Right atrium auricular region (tissue), 2 donors: Measurements from ENCODE around the gene C10orf71. TPM values are rescaled to one million over a fixed set of nuclear protein-coding genes. Genes with fewer than 3 reads are reported as not detected.

ENCODE experiments used
- DNase-seq: peaks from one replicate; pipeline ENCODE4 v3.0.0-alpha.2; 2019; ENCODE audit warnings: low spot score
- H3K27ac ChIP-seq, 2 donors: fragments of 200-600 bp; sonication (generic); 1 replicate in 1 of 2; 2 replicates in 1 of 2; pipeline ENCODE4 v1.5.1; 2016 to 2019
- H3K27me3 ChIP-seq, 2 donors: fragments of 200-600 bp; sonication (generic); one replicate each; pipeline versions ENCODE4 v1.5.1 to v1.6.0; 2017 to 2019
- H3K36me3 ChIP-seq: fragments of 200-600 bp; sonication (generic); one replicate; pipeline ENCODE4 v1.5.1; 2016
- H3K4me1 ChIP-seq, 2 donors: fragments of 200-600 bp; sonication (generic); one replicate each; pipeline versions ENCODE4 v1.5.1 to v1.6.0; 2017 to 2019
- H3K4me3 ChIP-seq, 2 donors: fragments of 200-600 bp; sonication (generic); 1 replicate in 1 of 2; 2 replicates in 1 of 2; pipeline ENCODE4 v1.5.1; 2017 to 2019; ENCODE audit warnings: mild to moderate bottlenecking in 1 of 2, moderate library complexity in 1 of 2
- H3K9me3 ChIP-seq, 2 donors: fragments of 200-600 bp; sonication (generic); one replicate each; pipeline ENCODE4 v1.5.1; 2019
- CTCF ChIP-seq, 2 donors: fragments of 200-600 bp; sonication (generic); IDR thresholded peaks; one replicate each; pipeline ENCODE4 v1.5.1; 2019; ENCODE audit warnings: antibody characterized with exemption in 2 of 2
- total RNA-seq, 2 donors: library from RNA; depleted of rRNA; stranded (reverse); fragments of >200 nt; gene quantifications; one replicate each; pipeline ENCODE4 v1.1.0, GENCODE V29; 2016

C10orf71 gene
- total RNA-seq, 2 donors from 2014 or later: 34.9 to 48.2 TPM

GRCh38 chr10:49283491-49283890 lies 15.5 kb upstream of the C10orf71 start:
- Histone ChIP-seq H3K27me3 (no peaks in the 10 kb centered on the region), H3K27ac (peak overlapping the region; percentile 1 to 71), H3K4me3 (no peak overlapping the region), H3K36me3 (no peaks in the 10 kb centered on the region), H3K4me1 (peaks cover 0 to 28% of the 10 kb centered on the region in 2 donors), H3K9me3 (no peaks in the 10 kb centered on the region)
- no peak for TF ChIP-seq CTCF (IDR thresholded peaks at IDR 0.05)
- DNase-seq: no peak

GRCh38 chr10:49284356-49284755 lies 14.6 kb upstream of the C10orf71 start:
- Histone ChIP-seq H3K36me3 (no peaks in the 10 kb centered on the region), H3K9me3 (no peaks in the 10 kb centered on the region), H3K4me1 (peaks cover 0 to 20% of the 10 kb centered on the region in 2 donors), H3K4me3 (no peak overlapping the region), H3K27ac (peak overlapping the region in 1 of 2 donors; percentile 9), H3K27me3 (no peaks in the 10 kb centered on the region)
- TF ChIP-seq CTCF (IDR thresholded peaks at IDR 0.05): no peak
- no peak for DNase-seq

- Histone ChIP-seq H3K27me3 (no peaks in the 10 kb centered on the region), H3K4me1 (peaks cover 0 to 13% of the 10 kb centered on the region in 2 donors), H3K27ac (no peak overlapping the region), H3K4me3 (no peak overlapping the region), H3K36me3 (no peaks in the 10 kb centered on the region), H3K9me3 (no peaks in the 10 kb centered on the region)
- DNase-seq: no peak
- no peak for TF ChIP-seq CTCF (IDR thresholded peaks at IDR 0.05)
Observed at GRCh38 chr10:49285232-49285631, 13.7 kb upstream of the C10orf71 start.

DNA sequence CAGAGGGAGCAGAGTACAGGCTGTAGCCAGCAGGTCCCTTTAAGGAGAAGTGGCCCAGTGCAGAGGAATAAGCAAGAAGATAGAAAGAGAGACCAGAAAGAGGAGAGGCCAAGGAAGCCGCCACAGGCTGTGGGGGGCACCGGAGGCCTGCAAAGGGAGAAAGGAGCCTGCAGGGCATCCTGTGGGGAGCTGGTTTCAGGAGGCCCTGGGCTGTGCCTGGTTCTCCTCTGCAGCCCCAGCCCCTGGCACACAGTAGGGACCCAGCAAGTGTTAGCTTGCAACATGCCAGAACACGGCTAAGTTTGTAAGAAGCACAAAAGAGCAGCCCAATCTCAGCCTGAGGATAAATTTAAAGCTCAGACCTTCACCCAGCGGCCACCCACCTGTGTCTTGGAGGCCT lies 12.3 kb upstream of the C10orf71 start:
- Histone ChIP-seq H3K27ac (no peak overlapping the region), H3K4me3 (no peak overlapping the region), H3K9me3 (no peaks in the 10 kb centered on the region), H3K4me1 (peaks cover 0 to 13% of the 10 kb centered on the region in 2 donors), H3K36me3 (no peaks in the 10 kb centered on the region), H3K27me3 (no peaks in the 10 kb centered on the region)
- DNase-seq: no peak
- no peak for TF ChIP-seq CTCF (IDR thresholded peaks at IDR 0.05)

- no peak for TF ChIP-seq CTCF (IDR thresholded peaks at IDR 0.05)
- Histone ChIP-seq H3K4me3 (no peak overlapping the region), H3K27ac (no peak overlapping the region)
Observed at GRCh38 chr10:49287689-49288340, 11.2 kb upstream of the C10orf71 start.

More at GRCh38 chr10:49287689-49288340, 11.2 kb upstream of the C10orf71 start:
- peaks cover 0 to 6% of the 10 kb centered on the region in 2 donors for H3K4me1 ChIP-seq
- no peaks in the 10 kb centered on the region for H3K36me3 ChIP-seq
- no peak for DNase-seq
- no peaks in the 10 kb centered on the region for H3K27me3 ChIP-seq
- no peaks in the 10 kb centered on the region for H3K9me3 ChIP-seq
